ENCODE measurements around the gene TOGARAM2.

The TOGARAM2 gene

DNA sequence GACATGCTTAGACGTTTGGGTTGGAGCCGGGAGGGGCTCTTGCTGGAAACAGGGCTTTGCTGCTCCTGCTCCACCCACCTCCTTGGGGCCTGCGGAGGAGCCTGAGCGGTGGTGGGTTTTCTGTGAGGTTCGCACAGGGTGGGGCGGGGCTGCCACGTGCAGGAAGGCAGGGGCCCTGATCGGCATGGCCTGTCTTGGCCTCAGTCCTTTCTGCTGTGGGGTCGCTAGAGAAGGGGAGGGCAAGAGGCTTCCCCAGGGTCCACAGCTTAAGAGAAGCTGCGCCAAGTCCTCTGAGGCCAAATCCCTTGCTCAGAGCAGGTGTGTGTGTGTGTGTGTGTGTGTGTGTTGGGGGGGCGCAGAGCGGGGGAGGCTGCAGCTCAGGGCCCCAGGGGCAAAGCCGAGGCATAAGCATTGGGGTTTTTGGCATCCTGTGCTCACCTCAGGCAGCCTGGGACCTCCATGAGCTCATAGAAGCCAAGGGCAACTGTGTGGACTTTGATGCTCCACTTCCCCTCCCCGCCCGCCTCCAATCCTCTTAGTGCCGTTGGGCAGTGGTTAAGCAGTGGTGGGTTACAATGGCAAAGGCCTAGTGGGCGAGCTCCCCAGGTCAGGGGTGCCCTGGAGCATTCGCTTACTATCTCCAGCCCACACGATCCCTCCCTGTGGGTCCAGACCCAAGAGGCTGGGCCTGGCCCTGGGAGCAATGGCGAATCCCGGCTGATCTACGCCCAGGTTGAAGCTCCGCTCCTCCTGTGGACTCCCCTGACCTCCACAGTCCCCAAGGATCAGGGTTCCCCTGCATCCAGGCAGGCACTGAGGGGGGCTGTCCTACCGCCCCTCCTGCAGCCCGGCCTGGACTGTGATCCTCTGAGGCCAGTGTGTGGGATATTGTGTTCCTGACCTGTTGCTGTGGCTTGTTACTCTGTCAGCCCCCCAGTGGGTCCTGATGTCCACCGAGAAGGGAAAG lies 28.9 kb downstream of the TOGARAM2 start:
- no peak overlapping the region for H3K27ac ChIP-seq
- TF ChIP-seq, protein P1, sequence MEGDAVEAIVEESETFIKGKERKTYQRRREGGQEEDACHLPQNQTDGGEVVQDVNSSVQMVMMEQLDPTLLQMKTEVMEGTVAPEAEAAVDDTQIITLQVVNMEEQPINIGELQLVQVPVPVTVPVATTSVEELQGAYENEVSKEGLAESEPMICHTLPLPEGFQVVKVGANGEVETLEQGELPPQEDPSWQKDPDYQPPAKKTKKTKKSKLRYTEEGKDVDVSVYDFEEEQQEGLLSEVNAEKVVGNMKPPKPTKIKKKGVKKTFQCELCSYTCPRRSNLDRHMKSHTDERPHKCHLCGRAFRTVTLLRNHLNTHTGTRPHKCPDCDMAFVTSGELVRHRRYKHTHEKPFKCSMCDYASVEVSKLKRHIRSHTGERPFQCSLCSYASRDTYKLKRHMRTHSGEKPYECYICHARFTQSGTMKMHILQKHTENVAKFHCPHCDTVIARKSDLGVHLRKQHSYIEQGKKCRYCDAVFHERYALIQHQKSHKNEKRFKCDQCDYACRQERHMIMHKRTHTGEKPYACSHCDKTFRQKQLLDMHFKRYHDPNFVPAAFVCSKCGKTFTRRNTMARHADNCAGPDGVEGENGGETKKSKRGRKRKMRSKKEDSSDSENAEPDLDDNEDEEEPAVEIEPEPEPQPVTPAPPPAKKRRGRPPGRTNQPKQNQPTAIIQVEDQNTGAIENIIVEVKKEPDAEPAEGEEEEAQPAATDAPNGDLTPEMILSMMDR (conservative IDR thresholded peaks at IDR 0.05): no peak
- no peak for TF ChIP-seq ZFX (IDR thresholded peaks at IDR 0.05)

GRCh38 chr2:29010946-29011345 lies 29.8 kb downstream of the TOGARAM2 start:
- TF ChIP-seq, protein P1 (conservative IDR thresholded peaks at IDR 0.05): no peak
- no peak for TF ChIP-seq ZFX (IDR thresholded peaks at IDR 0.05)
- H3K27ac ChIP-seq: no peak overlapping the region

GRCh38 chr2:29011418-29012060 lies 30.4 kb downstream of the TOGARAM2 start:
- H3K27ac ChIP-seq: no peak overlapping the region
- TF ChIP-seq, protein P1 (conservative IDR thresholded peaks at IDR 0.05): no peak
- TF ChIP-seq ZFX (IDR thresholded peaks at IDR 0.05): no peak

DNA sequence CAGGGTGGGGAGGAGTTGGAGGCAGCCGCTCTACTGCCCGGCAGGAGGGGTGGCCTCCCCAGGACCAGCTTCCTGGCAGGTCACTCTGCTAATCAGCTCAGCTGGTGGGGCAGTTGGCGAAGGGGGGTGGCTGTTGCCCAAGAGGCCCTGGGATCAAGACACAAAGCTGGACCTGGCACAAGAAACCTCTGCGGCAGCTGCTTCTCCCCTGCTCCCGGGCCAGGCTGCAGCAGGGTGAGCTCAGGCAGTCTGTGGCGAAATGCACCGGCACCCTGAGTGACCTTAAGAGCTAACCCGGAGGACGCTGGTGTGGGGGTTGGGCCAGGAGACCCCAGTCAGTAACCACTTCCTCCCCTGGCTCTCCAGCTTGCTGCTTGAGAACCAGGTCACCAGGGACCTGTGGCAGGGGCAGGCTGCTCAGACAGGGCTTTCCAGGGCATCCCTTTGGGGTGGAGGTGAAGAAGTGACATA lies 31.1 kb downstream of the TOGARAM2 start:
- TF ChIP-seq, protein P1 (conservative IDR thresholded peaks at IDR 0.05): no peak
- TF ChIP-seq ZFX (IDR thresholded peaks at IDR 0.05): no peak
- no peak overlapping the region for H3K27ac ChIP-seq

DNA sequence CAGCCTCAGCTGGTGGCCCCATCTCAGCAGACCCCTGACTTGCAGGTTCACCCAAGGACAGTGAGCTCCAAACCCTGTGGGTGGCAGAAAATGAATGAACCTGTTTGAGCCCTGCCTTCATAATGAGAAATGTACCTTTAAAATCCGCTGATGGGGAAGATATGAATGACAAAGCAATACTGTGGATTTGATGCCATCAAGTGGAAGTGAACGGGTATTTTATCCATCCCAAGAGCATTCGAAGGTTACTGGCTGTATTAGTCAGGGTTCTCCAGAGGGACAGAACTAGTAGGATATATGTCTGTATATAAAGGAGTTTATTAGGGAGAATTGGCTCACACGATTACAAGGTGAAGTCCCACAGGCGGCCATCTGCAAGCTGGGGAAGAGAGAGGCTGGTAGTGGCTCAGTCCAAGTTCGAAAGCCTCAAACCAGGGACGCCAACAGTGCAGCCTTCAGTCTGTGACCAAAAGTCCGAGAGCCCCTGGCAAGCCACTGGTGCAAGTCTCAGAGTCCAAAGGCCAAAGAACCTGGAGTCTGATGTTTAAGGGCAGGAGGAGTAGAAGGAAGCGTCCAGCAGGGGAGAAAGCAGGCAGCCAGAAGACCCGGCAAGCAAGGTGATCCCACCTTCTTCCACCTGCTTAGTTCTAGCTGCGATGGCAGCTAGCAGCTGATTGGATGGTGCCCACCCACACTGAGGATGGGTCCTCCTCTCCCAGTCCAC lies 32.1 kb downstream of the TOGARAM2 start:
- no peak overlapping the region for H3K27ac ChIP-seq
- TF ChIP-seq ZFX (IDR thresholded peaks at IDR 0.05): no peak
- TF ChIP-seq, protein P1 (conservative IDR thresholded peaks at IDR 0.05): no peak

GRCh38 chr2:29014331-29014730 lies 33.2 kb downstream of the TOGARAM2 start:
- no peak for TF ChIP-seq ZFX (IDR thresholded peaks at IDR 0.05)
- TF ChIP-seq, protein P1 (conservative IDR thresholded peaks at IDR 0.05): no peak
- no peak overlapping the region for H3K27ac ChIP-seq
